IMR-90 (cell line): ENCODE data around the gene MYH9. TPM values are rescaled to one million over a fixed set of nuclear protein-coding genes. Genes with fewer than 3 reads are reported as not detected.
A peak's percentile ranks its signal among the peaks of the same experiment; 100 is the strongest.

Experiments used
- ATAC-seq: fragments of 200-7000 bp; cut with Tn5 transposase; 2 replicates; pipeline ENCODE4 v1.9.1; 2020; ENCODE audit warnings: low read depth, mild to moderate bottlenecking, moderate library complexity
- BruUV-seq: library from RNA; stranded (reverse); fragments of 400-500 nt; replicated peaks from 2 replicates; lab custom pipeline; 2021; lab: Mats Ljungman, UMichigan
- CTCF ChIA-PET: fragments of 300-600 bp; formaldehyde crosslinking; extraction: SDS; loops from one replicate; lab custom pipeline; 2021; ENCODE audit warnings: antibody characterized with exemption; lab: Yijun Ruan, JAX
- POLR2A ChIA-PET: fragments of 300-600 bp; sonication (Branson Sonifier 250); formaldehyde crosslinking; loops from one replicate; lab custom pipeline; 2022; ENCODE audit warnings: antibody characterized with exemption; ENCODE audit not compliant: unreplicated experiment; lab: Charles Lee
- DNase-seq: peaks from one replicate; pipeline ENCODE4 v3.0.0; 2013
- H2AFZ ChIP-seq: replicated peaks from 2 replicates; pipeline ENCODE3; 2013; ENCODE audit warnings: low read length, mild to moderate bottlenecking; ENCODE audit not compliant: poor library complexity
- H2AK5ac ChIP-seq: 2 replicates; pipeline ENCODE4 v1.6.1; 2013; ENCODE audit warnings: low read depth, low read length, inconsistent platforms
- H2AK9ac ChIP-seq: replicated peaks from 2 replicates; pipeline ENCODE3; 2013; ENCODE audit warnings: mild to moderate bottlenecking, low read depth, low read length, moderate library complexity; ENCODE audit not compliant: poor library complexity
- H2BK120ac ChIP-seq: 2 replicates; pipeline ENCODE4 v1.6.1; 2013; ENCODE audit warnings: low read depth, low read length, inconsistent platforms
- H2BK15ac ChIP-seq: 3 replicates; pipeline ENCODE4 v1.6.1; 2013; ENCODE audit warnings: low read depth, low read length, inconsistent platforms
- H2BK20ac ChIP-seq: 2 replicates; pipeline ENCODE4 v1.6.1; 2013; ENCODE audit warnings: low read depth, mild to moderate bottlenecking, inconsistent platforms, low read length, moderate library complexity
- H2BK5ac ChIP-seq: 2 replicates; pipeline ENCODE4 v1.6.1; 2013; ENCODE audit warnings: mild to moderate bottlenecking, low read depth, low read length, inconsistent platforms; ENCODE audit not compliant: poor library complexity, severe bottlenecking
- H3K14ac ChIP-seq: replicated peaks from 2 replicates; pipeline ENCODE4 v1.6.1; 2013; ENCODE audit warnings: low read depth, low read length, inconsistent platforms
- H3K18ac ChIP-seq: 2 replicates; pipeline ENCODE4 v1.6.1; 2013; ENCODE audit warnings: low read depth, low read length, control low read depth
- H3K23ac ChIP-seq: 2 replicates; pipeline ENCODE4 v1.6.1; 2013; ENCODE audit warnings: low read depth, low read length, inconsistent platforms
- H3K27ac ChIP-seq: 2 replicates; pipeline ENCODE4 v1.5.1; 2013; ENCODE audit warnings: mild to moderate bottlenecking, control low read depth, low read length; ENCODE audit not compliant: insufficient read depth
- H3K27me3 ChIP-seq: 2 replicates; pipeline ENCODE4 v1.6.1; 2013; ENCODE audit warnings: low read length; ENCODE audit not compliant: control insufficient read depth, insufficient read depth
- H3K36me3 ChIP-seq: 2 replicates; pipeline ENCODE4 v1.6.1; 2013; ENCODE audit warnings: low read length, mixed read lengths; ENCODE audit not compliant: control insufficient read depth, insufficient read depth
- H3K4ac ChIP-seq: 2 replicates; pipeline ENCODE4 v1.6.1; 2013; ENCODE audit warnings: low read depth, low read length, inconsistent platforms
- H3K4me1 ChIP-seq: 2 replicates; pipeline ENCODE4 v1.6.1; 2013; ENCODE audit warnings: low read length, mixed read lengths; ENCODE audit not compliant: control insufficient read depth, insufficient read depth
- H3K4me2 ChIP-seq: 2 replicates; pipeline ENCODE4 v1.6.1; 2013; ENCODE audit warnings: low read depth, mild to moderate bottlenecking, control low read depth, low read length, moderate library complexity
- H3K4me3 ChIP-seq: 2 replicates; pipeline ENCODE4 v1.5.1; 2013; ENCODE audit warnings: low read depth, mild to moderate bottlenecking, control low read depth, low read length, moderate library complexity; ENCODE audit not compliant: insufficient read depth
- H3K56ac ChIP-seq: 2 replicates; pipeline ENCODE4 v1.6.1; 2013; ENCODE audit warnings: low read length, inconsistent platforms; ENCODE audit not compliant: insufficient read depth; ENCODE audit errors: extremely low read depth
- H3K79me1 ChIP-seq, 2 experiments: 2 replicates each; pipeline ENCODE4 v1.6.1; 2013; ENCODE audit warnings: low read length in 2 of 2, inconsistent platforms in 1 of 2, low read depth in 1 of 2
- H3K9ac ChIP-seq: 2 replicates; pipeline ENCODE4 v1.6.1; 2013; ENCODE audit warnings: low read depth, low read length, control low read depth
- H3K9me1 ChIP-seq: 2 replicates; pipeline ENCODE4 v1.6.1; 2013; ENCODE audit warnings: low read length, inconsistent platforms; ENCODE audit not compliant: insufficient read depth
- H3K9me3 ChIP-seq: 2 replicates; pipeline ENCODE4 v1.6.1; 2013; ENCODE audit warnings: low read length; ENCODE audit not compliant: control insufficient read depth, insufficient read depth
- H4K20me1 ChIP-seq: 2 replicates; pipeline ENCODE4 v1.6.1; 2013; ENCODE audit warnings: low read length, inconsistent platforms; ENCODE audit not compliant: insufficient read depth
- H4K5ac ChIP-seq: 2 replicates; pipeline ENCODE4 v1.6.1; 2013; ENCODE audit warnings: mild to moderate bottlenecking, low read depth, low read length, control low read depth
- H4K8ac ChIP-seq, 2 experiments: 2 replicates each; pipeline ENCODE4 v1.6.1; 2013; ENCODE audit warnings: low read depth in 2 of 2, low read length in 2 of 2, control low read depth in 1 of 2, inconsistent platforms in 1 of 2
- H4K91ac ChIP-seq: 2 replicates; pipeline ENCODE4 v1.6.1; 2013; ENCODE audit warnings: low read depth, low read length, inconsistent platforms; ENCODE audit not compliant: insufficient read depth
- CHD1 ChIP-seq: IDR thresholded peaks from 2 replicates; pipeline ENCODE4 v1.6.1; 2012; ENCODE audit warnings: low read depth, low read length, improper control_type of control experiment
- CTCF ChIP-seq: conservative IDR thresholded peaks from 2 replicates; pipeline ENCODE4 v1.5.1; 2012; ENCODE audit warnings: mild to moderate bottlenecking, low read depth, low read length, improper control_type of control experiment
- ELK1 ChIP-seq: fragments of 150-350 bp; IDR thresholded peaks from 2 replicates; pipeline ENCODE4 v1.6.1; 2016; ENCODE audit warnings: low read depth, mild to moderate bottlenecking, low read length, moderate library complexity, borderline replicate concordance
- MAFK ChIP-seq: IDR thresholded peaks from 2 replicates; pipeline ENCODE4 v1.6.1; 2012; ENCODE audit warnings: low read depth, low read length, improper control_type of control experiment
- MXI1 ChIP-seq: IDR thresholded peaks from 2 replicates; pipeline ENCODE4 v1.6.1; 2012; ENCODE audit warnings: low read depth, mild to moderate bottlenecking, low read length, moderate library complexity, borderline replicate concordance
- NFE2L2 ChIP-seq: fragments of 150-350 bp; IDR thresholded peaks from 2 replicates; pipeline ENCODE4 v1.6.1; 2016; ENCODE audit warnings: low read depth, mild to moderate bottlenecking, low read length
- RAD21 ChIP-seq: IDR thresholded peaks from 2 replicates; pipeline ENCODE4 v1.6.1; 2012; ENCODE audit warnings: low read length, improper control_type of control experiment
- RCOR1 ChIP-seq: IDR thresholded peaks from 2 replicates; pipeline ENCODE4 v1.6.1; 2012; ENCODE audit warnings: mild to moderate bottlenecking, low read length, improper control_type of control experiment; ENCODE audit not compliant: insufficient replicate concordance
- RFX5 ChIP-seq: IDR thresholded peaks from 2 replicates; pipeline ENCODE4 v1.8.0; 2012; ENCODE audit warnings: low read depth, mild to moderate bottlenecking, low read length, moderate library complexity
- WGBS, 2 experiments: methylation state at CpG; one replicate each; pipeline versions ENCODE4 v1.1.5 to v1.1.7; 2013; ENCODE audit warnings: missing lambda C conversion rate in 2 of 2; ENCODE audit not compliant: insufficient read length in 1 of 2; ENCODE audit errors: extremely low coverage in 2 of 2; 5-methylcytosine and 5-hydroxymethylcytosine counted together
- dilution Hi-C: fragments of 300-500 bp; cut with HindIII; formaldehyde crosslinking; loops from one replicate; pipeline ENCODE4 v1.14.3; 2018; ENCODE audit warnings: low sequenced_read_pairs; ENCODE audit not compliant: unreplicated experiment
- in situ Hi-C: fragments of 300-500 bp; cut with MboI; formaldehyde crosslinking; loops from 3 replicates; pipeline ENCODE4 v1.14.3; 2019; ENCODE audit warnings: low sequenced_read_pairs, inconsistent platforms, mixed read lengths
- intact Hi-C: fragments of 100-400 bp; cut with micrococcal nuclease; formaldehyde crosslinking; loops from 2 replicates; pipeline ENCODE4 v1.10.0; 2022
- polyA plus RNA-seq, 3 experiments: library from polyadenylated mRNA; depleted of rRNA; stranded (reverse); fragments of >200 nt; gene quantifications; 2 replicates each; pipeline ENCODE4 v1.2.3, GENCODE V29; 2012; ENCODE audit warnings: low replicate concordance in 1 of 3
- total RNA-seq: library from RNA; depleted of rRNA; stranded (reverse); fragments of >200 nt; gene quantifications from 2 replicates; pipeline ENCODE4 v1.2.3, GENCODE V29; 2012

MYH9 gene
- total and polyA plus RNA-seq, 2 of the 4 experiments (the other 2 are of a cell fraction) = 475 to 554 TPM

- DNase-seq (no peak), ATAC-seq (no peak)
- in situ Hi-C loops (no loop called here), dilution Hi-C loops (no loop called here), intact Hi-C loops (no loop called here)
- Histone ChIP-seq H3K27me3 (no peaks in the 10 kb centered on the region), H4K20me1 (no peaks in the 10 kb centered on the region), H4K8ac (peak overlapping the region in 1 of 2 experiments; percentile 59; a peak in 2 of 4 replicates), H3K18ac (peak overlapping the region; percentile 54; the same call in 1 of the 2 replicates), H3K56ac (no peak overlapping the region), H4K91ac (peak overlapping the region; percentile 52; the same call in 1 of the 2 replicates), H3K9me3 (no peaks in the 10 kb centered on the region), H3K79me1 (peaks cover 0 to 9% of the 10 kb centered on the region in 2 experiments; a peak in 2 of 4 replicates), H3K36me3 (no peaks in the 10 kb centered on the region), H3K23ac (no peak overlapping the region), H2BK5ac (no peak overlapping the region), H3K4me1 (peaks cover 27% of the 10 kb centered on the region), H3K9me1 (peaks cover 7% of the 10 kb centered on the region; the same call in 1 of the 2 replicates), H3K27ac (no peak overlapping the region; the same call in 1 of the 2 replicates), H4K5ac (peak overlapping the region; percentile 35; the same call in 1 of the 2 replicates), H2AK5ac (peak overlapping the region; percentile 96), H2AFZ (peak overlapping the region; percentile 39), H3K4me3 (no peak overlapping the region), H2BK15ac (peak overlapping the region; percentile 65; the same call in 2 of the 3 replicates), H3K4ac (peak overlapping the region; percentile 77), H3K9ac (no peak overlapping the region), H2BK120ac (peak overlapping the region; percentile 78; the same call in 1 of the 2 replicates), H3K4me2 (no peak overlapping the region), H2BK20ac (peak overlapping the region; percentile 6), H3K14ac (peak overlapping the region; percentile 72), H2AK9ac (peak overlapping the region; percentile 60)
- 72% methylated on average over 7 of the region's 14 CpGs; no CpG with 5 or more reads in 1 of the 2 experiments for WGBS, 2 experiments
- no peak for TF ChIP-seq MAFK
- TF ChIP-seq RFX5 = no peak
- TF ChIP-seq NFE2L2 = no peak
- no peak for TF ChIP-seq RAD21
- TF ChIP-seq RCOR1 = no peak
- TF ChIP-seq CTCF = no peak
- no peak for TF ChIP-seq MXI1
- no peak for TF ChIP-seq ELK1
- no peak for TF ChIP-seq CHD1
- CTCF ChIA-PET = no interaction called here
- BruUV-seq = no TSS peak
- POLR2A ChIA-PET = no interaction called here
Measured at GRCh38 chr22:36433318-36434231, 45.8 kb upstream of the MYH9 start.
